HCT116 (cell line): ENCODE data around the gene CENPX. TPM values are rescaled to one million over a fixed set of nuclear protein-coding genes. Genes with fewer than 3 reads are reported as not detected.

ENCODE experiments used
- ATAC-seq: fragments of 200-7000 bp; cut with Tn5 transposase; 2 replicates; pipeline ENCODE4 v1.9.1; 2020; ENCODE audit warnings: mild to moderate bottlenecking, moderate library complexity
- BruUV-seq: library from RNA; stranded (reverse); fragments of 400-500 nt; replicated peaks from 2 replicates; lab custom pipeline; 2021; lab: Mats Ljungman, UMichigan
- CTCF ChIA-PET: fragments of 300-600 bp; sonication (Branson Sonifier 250); formaldehyde crosslinking; loops from one replicate; lab custom pipeline; 2021; ENCODE audit warnings: antibody characterized with exemption; lab: Charles Lee
- POLR2A ChIA-PET: fragments of 300-600, 350-600 bp; sonication (Branson Sonifier 250); formaldehyde crosslinking; loops from one replicate; lab custom pipeline; 2021; ENCODE audit warnings: antibody characterized with exemption; lab: Charles Lee
- RAD21 ChIA-PET, 2 experiments: fragments of 300-600 bp; sonication (Branson Sonifier 250); formaldehyde crosslinking; loops; one replicate each; lab custom pipeline; 2023; ENCODE audit warnings: low total read pairs in 2 of 2; ENCODE audit not compliant: uncharacterized antibody in 2 of 2, unreplicated experiment in 2 of 2, low non-redundant PET in 1 of 2; lab: Charles Lee
- DNase-seq: peaks from one replicate; pipeline ENCODE4 v3.0.0-alpha.2; 2010; ENCODE audit warnings: low read depth, low spot score
- H2AFZ ChIP-seq: fragments of 200-600 bp; shearing (Covaris generic), sonication (generic); 2 replicates; pipeline ENCODE4 v1.6.1; 2017; ENCODE audit warnings: low read depth, mixed run types, mixed read lengths, antibody characterized with exemption, low read length; ENCODE audit not compliant: poor library complexity, severe bottlenecking
- H3K27ac ChIP-seq: 2 replicates; pipeline ENCODE4 v1.5.1; 2012; ENCODE audit warnings: low read depth, low read length
- H3K27me3 ChIP-seq: fragments of 200-600 bp; sonication (generic); 2 replicates; pipeline ENCODE4 v1.6.1; 2016; ENCODE audit warnings: mixed run types, low read length, mixed read lengths; ENCODE audit not compliant: insufficient read depth
- H3K36me3 ChIP-seq, 2 experiments: fragments of 200-500 bp in 1 of 2; fragments of 200-600 bp in 1 of 2; sonication (Bioruptor generic) in 1 of 2; sonication (generic) in 1 of 2; 2 replicates each; pipeline versions ENCODE4 v1.5.1 to v1.6.1; 2014 to 2016; ENCODE audit warnings: low read length in 2 of 2, inconsistent platforms in 1 of 2, mixed read lengths in 1 of 2, mixed run types in 1 of 2; ENCODE audit not compliant: insufficient read depth in 2 of 2, control insufficient read depth in 1 of 2
- H3K4me1 ChIP-seq, 2 experiments: fragments of 200-600 bp in 1 of 2; sonication (generic) in 1 of 2; 2 replicates each; pipeline versions ENCODE4 v1.5.1 to v1.6.1; 2012 to 2017; ENCODE audit warnings: low read length in 2 of 2, inconsistent platforms in 1 of 2, mild to moderate bottlenecking in 1 of 2, mixed read lengths in 1 of 2, mixed run types in 1 of 2, moderate library complexity in 1 of 2; ENCODE audit not compliant: insufficient read depth in 2 of 2, control insufficient read depth in 1 of 2
- H3K4me2 ChIP-seq: fragments of 200-600 bp; sonication (generic); 2 replicates; pipeline ENCODE4 v1.6.1; 2017; ENCODE audit warnings: mixed run types, low read length, mixed read lengths
- H3K4me3 ChIP-seq, 2 experiments: fragments of 200-600 bp in 1 of 2; sonication (generic) in 1 of 2; replicated peaks in 1 of 2; 2 replicates each; pipeline ENCODE4 v1.5.1; 2011 to 2016; ENCODE audit warnings: low read length in 2 of 2, control low read depth in 1 of 2, low read depth in 1 of 2, mild to moderate bottlenecking in 1 of 2, mixed read lengths in 1 of 2, mixed run types in 1 of 2
- H3K79me2 ChIP-seq: fragments of 200-600 bp; sonication (generic); 2 replicates; pipeline ENCODE4 v1.6.1; 2017; ENCODE audit warnings: mild to moderate bottlenecking, mixed run types, low read length, moderate library complexity, mixed read lengths; ENCODE audit not compliant: insufficient read depth
- H3K9ac ChIP-seq: fragments of 200-600 bp; sonication (generic); 2 replicates; pipeline ENCODE4 v1.6.1; 2016; ENCODE audit warnings: low read length, mixed read lengths
- H3K9me2 ChIP-seq: fragments of 200-600 bp; sonication (generic), shearing (Covaris generic); 2 replicates; pipeline ENCODE4 v1.6.1; 2017; ENCODE audit warnings: mixed run types, mild to moderate bottlenecking, moderate library complexity; ENCODE audit not compliant: insufficient read depth
- H3K9me3 ChIP-seq, 2 experiments: fragments of 200-500 bp in 1 of 2; fragments of 200-600 bp in 1 of 2; sonication (Bioruptor generic) in 1 of 2; sonication (generic) in 1 of 2; 2 replicates each; pipeline ENCODE4 v1.6.1; 2014 to 2017; ENCODE audit warnings: low read length in 2 of 2, mixed read lengths in 2 of 2, inconsistent platforms in 1 of 2, low read depth in 1 of 2, mild to moderate bottlenecking in 1 of 2, mixed run types in 1 of 2, moderate library complexity in 1 of 2; ENCODE audit not compliant: control insufficient read depth in 1 of 2, insufficient read depth in 1 of 2
- H4K20me1 ChIP-seq: fragments of 200-600 bp; sonication (generic), shearing (Covaris generic); 2 replicates; pipeline ENCODE4 v1.6.1; 2017; ENCODE audit warnings: mixed run types, mild to moderate bottlenecking, moderate library complexity; ENCODE audit not compliant: insufficient read depth
- EGR1 ChIP-seq: IDR thresholded peaks from 2 replicates; pipeline ENCODE4 v1.6.1; 2012; ENCODE audit warnings: low read depth
- ELF1 ChIP-seq: IDR thresholded peaks from 2 replicates; pipeline ENCODE4 v1.6.1; 2012; ENCODE audit warnings: low read depth, borderline replicate concordance
- EZH2 ChIP-seq: fragments of 200-600 bp; sonication (generic); IDR thresholded peaks from 2 replicates; pipeline ENCODE4 v1.6.1; 2017; ENCODE audit warnings: antibody characterized with exemption, mixed run types
- JUND ChIP-seq: IDR thresholded peaks from 2 replicates; pipeline ENCODE4 v1.6.1; 2012
- POLR2A ChIP-seq: IDR thresholded peaks from 2 replicates; pipeline ENCODE4 v1.7.0; 2011; ENCODE audit warnings: borderline replicate concordance; ENCODE audit not compliant: insufficient read depth, insufficient read length; ENCODE audit errors: extremely low read depth
- POLR2AphosphoS5 ChIP-seq: IDR thresholded peaks from 2 replicates; pipeline ENCODE4 v1.6.1; 2011; ENCODE audit warnings: mild to moderate bottlenecking, low read depth, low read length, moderate library complexity
- SIN3A ChIP-seq: IDR thresholded peaks from 2 replicates; pipeline ENCODE4 v1.6.1; 2012; ENCODE audit warnings: low read depth
- SRF ChIP-seq: IDR thresholded peaks from 2 replicates; pipeline ENCODE4 v1.6.1; 2012; ENCODE audit warnings: low read depth
- TCF7L2 ChIP-seq: IDR thresholded peaks from 2 replicates; pipeline ENCODE4 v1.7.0; 2011; ENCODE audit warnings: borderline replicate concordance, inconsistent platforms; ENCODE audit not compliant: insufficient read depth, insufficient read length; ENCODE audit errors: extremely low read depth
- ZFX ChIP-seq: fragments of 450-650 bp; IDR thresholded peaks from 2 replicates; pipeline ENCODE4 v1.6.1; 2017
- ZNF274 ChIP-seq: fragments of 200-500 bp; sonication (Bioruptor generic); IDR thresholded peaks from 2 replicates; pipeline ENCODE4 v1.6.1; 2014; ENCODE audit warnings: mild to moderate bottlenecking, low read depth, low read length, inconsistent platforms
- intact Hi-C: fragments of 100-400 bp; cut with micrococcal nuclease; formaldehyde crosslinking; loops from 2 replicates; pipeline ENCODE4 v1.10.0; 2022
- total RNA-seq: library from RNA; stranded (reverse); gene quantifications from one replicate; pipeline ENCODE4 v1.2.1, GENCODE V29; 2021; ENCODE audit not compliant: unreplicated experiment
- TF ChIP-seq, protein P1 (sequence below): IDR thresholded peaks from 2 replicates; pipeline ENCODE4 v1.6.1; 2012
- TF ChIP-seq, protein P2 (sequence below): IDR thresholded peaks from 2 replicates; pipeline ENCODE4 v1.6.1; 2012

Gene CENPX
- total RNA-seq, 1 experiment from 2014 or later: 184 TPM

DNA sequence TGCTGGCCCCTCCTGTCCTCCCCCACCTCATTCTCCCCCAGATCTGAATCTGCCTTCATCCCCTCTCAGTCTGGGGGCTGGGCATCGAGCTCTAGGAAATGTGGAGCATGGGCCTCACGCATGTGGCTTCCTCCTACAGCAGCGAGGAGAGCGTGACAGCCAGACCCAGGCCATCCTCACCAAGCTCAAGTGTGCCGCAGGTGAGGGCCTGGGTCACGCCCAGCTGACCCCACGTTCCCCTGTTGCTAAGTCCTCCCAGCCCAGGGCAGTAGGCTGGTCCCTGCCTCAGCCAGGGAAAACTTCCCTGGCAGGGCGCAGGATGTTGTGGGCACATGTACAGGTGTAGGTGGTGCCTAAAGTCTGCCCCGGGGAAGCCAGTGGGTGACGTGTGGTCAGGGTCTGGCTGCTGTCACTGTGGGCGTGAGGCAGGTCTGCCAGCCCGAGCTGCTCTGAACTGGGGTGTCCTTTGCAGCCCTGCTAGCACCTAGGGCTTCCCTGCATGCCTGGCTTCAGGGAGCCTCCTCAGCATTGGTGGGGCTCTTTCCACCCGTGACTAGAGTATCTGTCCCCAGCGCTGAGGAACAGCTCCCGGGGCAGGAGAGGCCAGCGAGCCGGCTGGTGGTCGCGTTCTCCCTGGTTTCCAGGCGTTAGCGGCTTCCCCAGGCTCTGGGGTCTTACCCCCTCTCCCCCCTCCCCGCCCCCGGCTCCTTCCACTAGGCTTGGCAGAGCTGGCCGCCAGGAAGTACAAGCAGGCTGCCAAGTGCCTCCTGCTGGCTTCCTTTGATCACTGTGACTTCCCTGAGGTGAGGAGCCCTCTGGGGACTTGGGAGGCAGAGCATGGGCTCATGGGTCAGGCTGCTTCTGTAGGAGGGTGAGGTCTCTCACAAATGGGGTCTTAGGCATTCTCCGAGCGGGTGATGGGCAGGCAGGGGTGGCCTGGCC is 32.6 kb upstream of the CENPX start:
- no peak overlapping the region for H3K9ac ChIP-seq
- H3K9me3 ChIP-seq: no peaks in the 10 kb centered on the region
- no peaks in the 10 kb centered on the region for H3K27me3 ChIP-seq
- H3K9me2 ChIP-seq: no peaks in the 10 kb centered on the region
- intact Hi-C loops: no loop called here
- ChIA-PET CTCF (no interaction called here), RAD21 (no interaction called here), POLR2A (no interaction called here)
- peaks cover 11 to 52% of the 10 kb centered on the region in 2 experiments; a peak in 3 of 4 replicates for H3K36me3 ChIP-seq
- peak; percentile 70 for TF ChIP-seq TCF7L2
- no peak for TF ChIP-seq ZFX
- TF ChIP-seq, protein P1, sequence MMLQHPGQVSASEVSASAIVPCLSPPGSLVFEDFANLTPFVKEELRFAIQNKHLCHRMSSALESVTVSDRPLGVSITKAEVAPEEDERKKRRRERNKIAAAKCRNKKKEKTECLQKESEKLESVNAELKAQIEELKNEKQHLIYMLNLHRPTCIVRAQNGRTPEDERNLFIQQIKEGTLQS: no peak
- TF ChIP-seq EGR1: no peak
- TF ChIP-seq SRF: no peak
- TF ChIP-seq ELF1: no peak
- TF ChIP-seq POLR2A: no peak
- ATAC-seq (no peak), DNase-seq (no peak)
- peak overlapping the region; percentile 50; the same call in 1 of the 2 replicates for H3K27ac ChIP-seq
- no peak overlapping the region for H3K4me3 ChIP-seq
- H2AFZ ChIP-seq: no peak overlapping the region
- H3K4me2 ChIP-seq: no peak overlapping the region
- peaks cover 10 to 30% of the 10 kb centered on the region in 2 experiments; a peak in 3 of 4 replicates for H3K4me1 ChIP-seq
- no TSS peak for BruUV-seq
- peaks cover 36% of the 10 kb centered on the region for H3K79me2 ChIP-seq
- H4K20me1 ChIP-seq: no peaks in the 10 kb centered on the region; the same call in 1 of the 2 replicates

DNA sequence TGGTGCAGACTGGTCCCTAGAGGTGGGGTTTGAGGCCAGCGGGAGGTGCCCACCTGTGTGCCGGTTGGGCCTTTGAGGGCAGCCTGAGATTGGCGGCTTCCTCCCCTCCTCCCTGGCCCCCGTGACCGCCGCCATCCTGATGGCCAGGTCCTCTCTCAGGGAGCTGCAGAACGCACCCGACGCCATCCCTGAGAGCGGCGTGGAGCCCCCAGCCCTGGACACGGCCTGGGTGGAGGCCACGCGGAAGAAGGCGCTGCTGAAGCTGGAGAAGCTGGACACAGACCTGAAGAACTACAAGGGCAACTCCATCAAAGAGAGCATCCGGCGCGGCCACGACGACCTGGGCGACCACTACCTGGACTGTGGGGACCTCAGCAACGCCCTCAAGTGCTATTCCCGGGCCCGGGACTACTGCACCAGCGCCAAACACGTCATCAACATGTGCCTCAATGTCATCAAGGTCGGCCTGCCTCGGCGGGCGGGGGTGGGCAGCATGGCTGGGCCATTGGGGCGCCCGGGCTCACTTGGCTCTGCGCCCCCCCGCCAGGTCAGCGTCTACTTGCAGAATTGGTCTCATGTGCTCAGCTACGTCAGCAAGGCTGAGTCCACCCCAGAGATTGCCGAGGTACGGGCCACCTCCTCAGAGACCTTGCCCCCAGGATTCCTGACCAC is 31.8 kb upstream of the CENPX start:
- CTCF ChIA-PET: interaction anchor here (0.8 kb wide), 1 partner anchor 17 kb away, joined by 3 read pairs; the partner anchor contains the start of gene DCXR
- Histone ChIP-seq H3K9me3 (no peaks in the 10 kb centered on the region), H3K79me2 (peaks cover 41% of the 10 kb centered on the region), H3K4me2 (no peak overlapping the region), H3K9me2 (no peaks in the 10 kb centered on the region), H2AFZ (no peak overlapping the region)
- POLR2A ChIA-PET: no interaction called here
- TF ChIP-seq TCF7L2: no peak
- no peak for TF ChIP-seq JUND
- TF ChIP-seq SIN3A: no peak
- TF ChIP-seq EZH2: no peak
- no peak for TF ChIP-seq ZNF274
- no peak for TF ChIP-seq ELF1
- TF ChIP-seq, protein P2, sequence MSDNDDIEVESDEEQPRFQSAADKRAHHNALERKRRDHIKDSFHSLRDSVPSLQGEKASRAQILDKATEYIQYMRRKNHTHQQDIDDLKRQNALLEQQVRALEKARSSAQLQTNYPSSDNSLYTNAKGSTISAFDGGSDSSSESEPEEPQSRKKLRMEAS: no peak
- no peak for TF ChIP-seq POLR2AphosphoS5
- TF ChIP-seq, all 23 proteins: peak for 0
- no peak for ATAC-seq
- H3K27ac ChIP-seq: no peak overlapping the region; the same call in 1 of the 2 replicates
- no peak overlapping the region for H3K4me3 ChIP-seq
- BruUV-seq: no TSS peak
- no peaks in the 10 kb centered on the region for H3K27me3 ChIP-seq
- intact Hi-C loops: no loop called here
- H3K36me3 ChIP-seq: peaks cover 13 to 50% of the 10 kb centered on the region in 2 experiments; a peak in 3 of 4 replicates
- peaks cover 13 to 34% of the 10 kb centered on the region in 2 experiments; a peak in 3 of 4 replicates for H3K4me1 ChIP-seq
- no peaks in the 10 kb centered on the region; the same call in 1 of the 2 replicates for H4K20me1 ChIP-seq
- DNase-seq: no peak
- H3K9ac ChIP-seq: no peak overlapping the region
- RAD21 ChIA-PET: interaction anchor here in 1 of 2 experiments (1.2 kb wide), 1 partner anchor 24 kb away, joined by 3 read pairs; no protein-coding TSS in a partner anchor
